Fibroblast of villous mesenchyme (primary cell): ENCODE measurements around the gene LRPAP1. TPM values are rescaled to one million over a fixed set of nuclear protein-coding genes. Genes with fewer than 3 reads are reported as not detected.

Source experiments
- DNase-seq: peaks from one replicate; pipeline ENCODE4 v3.0.0-alpha.2; 2010; ENCODE audit warnings: low read depth
- H3K4me3 ChIP-seq: 2 replicates; pipeline ENCODE4 v1.5.1; 2011; ENCODE audit warnings: low read depth, mild to moderate bottlenecking, low read length
- CTCF ChIP-seq: IDR thresholded peaks from 2 replicates; pipeline ENCODE4 v1.5.1; 2012; ENCODE audit warnings: low read depth, mild to moderate bottlenecking, low read length; ENCODE audit not compliant: insufficient read depth
- total RNA-seq: library from RNA; depleted of rRNA; stranded (reverse); fragments of >200 nt; gene quantifications from 2 replicates; pipeline ENCODE4 v1.2.3, GENCODE V29; 2012

LRPAP1 gene
- total RNA-seq, 1 donor: 21.2 TPM

DNA sequence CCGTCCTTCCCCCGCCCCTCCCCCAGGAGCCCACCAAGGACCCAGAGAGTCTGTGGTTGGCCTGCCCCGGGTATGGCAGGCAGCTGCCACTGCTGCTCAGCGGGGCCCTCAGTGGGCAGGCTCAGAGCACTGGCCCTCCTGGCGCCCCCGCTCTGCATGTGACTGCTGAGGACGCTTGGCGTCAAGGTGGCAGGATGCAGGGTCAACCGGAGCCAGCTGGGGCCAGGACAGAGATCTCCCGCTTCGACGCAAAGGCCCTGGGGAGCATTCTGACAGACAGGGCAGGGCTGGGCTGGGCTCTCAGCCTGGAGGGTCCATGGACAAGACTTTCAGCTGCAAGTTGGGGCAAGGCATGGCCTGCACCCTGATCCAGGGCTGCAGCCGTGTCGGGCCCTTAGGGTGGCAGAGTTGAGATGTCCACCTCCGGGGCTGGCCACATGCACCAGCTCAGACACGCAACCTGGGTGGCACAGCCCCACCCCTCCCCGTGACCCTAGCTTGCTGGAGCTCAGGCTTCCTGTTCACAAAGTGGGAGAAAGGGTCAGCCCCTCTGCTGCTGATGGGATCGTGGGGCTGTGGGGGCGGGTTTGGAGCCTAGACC, 30.3 kb downstream of the LRPAP1 start:
- TF ChIP-seq CTCF: no peak
- H3K4me3 ChIP-seq: no peak overlapping the region
- no peak for DNase-seq

GRCh38 chr4:3501126-3501824, 30.9 kb downstream of the LRPAP1 start:
- TF ChIP-seq CTCF: no peak
- no peak overlapping the region for H3K4me3 ChIP-seq
- DNase-seq: no peak

GRCh38 chr4:3500634-3501101, 31.6 kb downstream of the LRPAP1 start:
- no peak for DNase-seq
- no peak for TF ChIP-seq CTCF
- H3K4me3 ChIP-seq: no peak overlapping the region

DNA sequence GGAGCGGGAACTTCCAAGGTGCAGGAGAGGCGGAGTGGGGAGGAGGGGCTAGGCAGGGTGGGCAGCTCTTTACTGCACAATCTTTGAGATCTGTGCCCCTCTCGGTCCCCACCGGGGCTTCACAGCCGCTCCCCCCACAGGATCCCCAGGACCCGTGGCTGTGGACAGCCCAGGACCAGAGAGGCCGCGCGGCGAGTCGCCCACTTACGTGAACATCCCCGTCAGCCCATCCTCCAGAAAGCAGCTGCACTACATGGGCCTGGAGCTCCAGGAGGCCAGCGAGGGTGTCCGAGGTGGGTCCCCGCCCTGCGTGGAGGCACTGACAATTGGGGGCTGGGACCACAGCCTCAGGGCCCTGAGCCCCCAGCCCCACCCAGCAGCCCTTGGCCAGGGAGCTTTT, 32.1 kb downstream of the LRPAP1 start:
- DNase-seq: no peak
- TF ChIP-seq CTCF: no peak

DNA sequence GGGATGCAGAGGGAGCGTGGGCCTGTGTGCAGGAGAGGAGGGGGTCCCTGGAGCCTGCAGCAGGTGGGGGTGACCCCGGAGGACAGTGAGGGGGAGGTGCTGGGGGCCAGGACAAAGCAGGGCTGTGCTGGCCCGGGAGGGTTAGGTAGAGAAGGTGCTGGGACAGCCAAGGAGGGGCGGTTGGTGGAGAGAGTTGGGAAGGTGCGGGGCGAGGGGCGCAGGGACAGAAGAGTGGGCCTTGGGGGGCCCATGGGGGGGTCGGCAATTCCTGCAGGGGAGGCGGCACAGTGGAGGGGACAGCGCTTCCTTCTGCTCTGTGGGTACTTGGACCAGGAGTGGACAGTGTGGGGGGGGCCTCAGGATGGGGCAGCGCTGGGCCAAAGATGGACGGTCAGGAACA, 32.5 kb downstream of the LRPAP1 start:
- TF ChIP-seq CTCF: no peak
- H3K4me3 ChIP-seq: no peak overlapping the region
- DNase-seq: no peak

More for the DNA sequence above, 32.1 kb downstream of the LRPAP1 start:
- H3K4me3 ChIP-seq: no peak overlapping the region

GRCh38 chr4:3498901-3499510, 33.2 kb downstream of the LRPAP1 start:
- no peak for DNase-seq
- H3K4me3 ChIP-seq: no peak overlapping the region
- no peak for TF ChIP-seq CTCF
